SK-N-SH (cell line): ENCODE results near the gene SNPH. TPM values are rescaled to one million over a fixed set of nuclear protein-coding genes. Genes with fewer than 3 reads are reported as not detected.

Source experiments
- CTCF ChIA-PET: fragments of 300-600, 350-600 bp; formaldehyde crosslinking; extraction: SDS; loops from one replicate; lab custom pipeline; 2021; lab: Yijun Ruan, JAX
- POLR2A ChIA-PET: fragments of 350-600 bp; sonication (Branson Sonifier 250); formaldehyde crosslinking; extraction: SDS; loops from one replicate; lab custom pipeline; 2020; ENCODE audit warnings: antibody characterized with exemption, inconsistent platforms; lab: Yijun Ruan, JAX
- DNase-seq: peaks from one replicate; pipeline ENCODE4 v3.0.0; 2012
- H2AFZ ChIP-seq: fragments of 200-600 bp; sonication (generic); 2 replicates; pipeline ENCODE4 v1.8.1; 2016; ENCODE audit warnings: antibody characterized with exemption, mild to moderate bottlenecking, low read depth
- H3F3A ChIP-seq: fragments of 200-600 bp; sonication (generic); replicated peaks from 2 replicates; pipeline ENCODE3; 2016; ENCODE audit warnings: antibody characterized with exemption, mild to moderate bottlenecking; ENCODE audit not compliant: insufficient read depth
- H3K27ac ChIP-seq, 2 experiments: fragments of 200-500 bp in 1 of 2; fragments of 200-600 bp in 1 of 2; sonication (Bioruptor generic) in 1 of 2; sonication (generic), shearing (Covaris generic) in 1 of 2; 2 replicates each; pipeline versions ENCODE4 v1.5.1 to v1.6.1; 2014 to 2016; ENCODE audit warnings: low read depth in 2 of 2, inconsistent platforms in 1 of 2, low read length in 1 of 2, mild to moderate bottlenecking in 1 of 2, mixed read lengths in 1 of 2
- H3K27me3 ChIP-seq: fragments of 200-600 bp; sonication (generic), shearing (Covaris generic); 2 replicates; pipeline ENCODE4 v1.6.1; 2016; ENCODE audit warnings: mixed run types; ENCODE audit not compliant: insufficient read depth
- H3K36me3 ChIP-seq, 2 experiments: fragments of 200-500 bp in 1 of 2; fragments of 200-600 bp in 1 of 2; sonication (Bioruptor generic) in 1 of 2; sonication (generic) in 1 of 2; replicated peaks in 1 of 2; 2 replicates each; pipeline versions ENCODE3 to v1.5.1; 2014 to 2016; ENCODE audit warnings: low read length in 1 of 2, mild to moderate bottlenecking in 1 of 2; ENCODE audit not compliant: insufficient read depth in 2 of 2, control insufficient read depth in 1 of 2
- H3K4me1 ChIP-seq, 2 experiments: fragments of 200-500 bp in 1 of 2; fragments of 200-600 bp in 1 of 2; sonication (Bioruptor generic) in 1 of 2; sonication (generic), shearing (Covaris generic) in 1 of 2; 2 replicates each; pipeline versions ENCODE4 v1.5.1 to v1.6.1; 2014 to 2016; ENCODE audit warnings: low read depth in 1 of 2, low read length in 1 of 2, mixed run types in 1 of 2; ENCODE audit not compliant: insufficient read depth in 2 of 2, control insufficient read depth in 1 of 2
- H3K4me2 ChIP-seq: fragments of 200-600 bp; sonication (generic), shearing (Covaris generic); 2 replicates; pipeline ENCODE4 v1.6.1; 2017; ENCODE audit warnings: mixed run types
- H3K4me3 ChIP-seq, 2 experiments: fragments of 200-500 bp in 1 of 2; fragments of 200-600 bp in 1 of 2; sonication (Bioruptor generic) in 1 of 2; sonication (generic), shearing (Covaris generic) in 1 of 2; 2 replicates each; pipeline versions ENCODE4 v1.5.1 to v1.8.1; 2014 to 2016; ENCODE audit warnings: low read depth in 2 of 2, inconsistent platforms in 1 of 2, low read length in 1 of 2, mild to moderate bottlenecking in 1 of 2, mixed read lengths in 1 of 2, moderate library complexity in 1 of 2
- H3K79me2 ChIP-seq: fragments of 200-600 bp; sonication (generic); 2 replicates; pipeline ENCODE4 v1.8.1; 2017; ENCODE audit warnings: mild to moderate bottlenecking; ENCODE audit not compliant: insufficient read depth
- H3K9ac ChIP-seq: fragments of 200-600 bp; sonication (generic); 2 replicates; pipeline ENCODE4 v1.6.1; 2017; ENCODE audit warnings: mixed run types
- H3K9me2 ChIP-seq: fragments of 200-600 bp; sonication (generic); 2 replicates; pipeline ENCODE4 v1.6.1; 2017; ENCODE audit warnings: mixed run types
- H3K9me3 ChIP-seq: fragments of 200-600 bp; sonication (generic); 2 replicates; pipeline ENCODE4 v1.6.1; 2017; ENCODE audit warnings: mixed run types, mild to moderate bottlenecking, moderate library complexity
- H4K20me1 ChIP-seq: fragments of 200-600 bp; sonication (generic); 2 replicates; pipeline ENCODE4 v1.6.1; 2017; ENCODE audit warnings: mild to moderate bottlenecking, mixed run types; ENCODE audit not compliant: insufficient read depth
- ELF1 ChIP-seq: IDR thresholded peaks from 2 replicates; pipeline ENCODE4 v1.4.0; 2012
- FOSL2 ChIP-seq: IDR thresholded peaks from 2 replicates; pipeline ENCODE4 v1.4.0; 2012; ENCODE audit warnings: low read depth, mild to moderate bottlenecking, moderate library complexity, borderline replicate concordance
- FOXM1 ChIP-seq: IDR thresholded peaks from 2 replicates; pipeline ENCODE4 v1.4.0; 2012; ENCODE audit warnings: low read depth, mild to moderate bottlenecking
- GABPA ChIP-seq: IDR thresholded peaks from 2 replicates; pipeline ENCODE4 v1.4.0; 2012; ENCODE audit warnings: low read depth, mild to moderate bottlenecking
- JUND ChIP-seq: IDR thresholded peaks from 2 replicates; pipeline ENCODE4 v1.4.0; 2012
- PBX3 ChIP-seq: IDR thresholded peaks from 2 replicates; pipeline ENCODE4; 2012
- RAD21 ChIP-seq: IDR thresholded peaks from 2 replicates; pipeline ENCODE4 v1.6.1; 2012; ENCODE audit warnings: mild to moderate bottlenecking, low read length
- REST ChIP-seq: IDR thresholded peaks from 2 replicates; pipeline ENCODE4 v1.6.1; 2012; ENCODE audit warnings: mild to moderate bottlenecking, low read depth, low read length, moderate library complexity
- RFX5 ChIP-seq: IDR thresholded peaks from 2 replicates; pipeline ENCODE4 v1.6.1; 2012; ENCODE audit warnings: mild to moderate bottlenecking, improper control_type of control experiment, low read length
- RXRA ChIP-seq: IDR thresholded peaks from 2 replicates; pipeline ENCODE4 v1.4.0; 2012; ENCODE audit warnings: low read depth, mild to moderate bottlenecking, borderline replicate concordance
- SIN3A ChIP-seq: IDR thresholded peaks from 2 replicates; pipeline ENCODE4 v1.6.1; 2012; ENCODE audit warnings: low read depth, mild to moderate bottlenecking, low read length, moderate library complexity, borderline replicate concordance
- SMC3 ChIP-seq: IDR thresholded peaks from 2 replicates; pipeline ENCODE4 v1.6.1; 2012; ENCODE audit warnings: low read depth, low read length, improper control_type of control experiment
- TCF12 ChIP-seq: IDR thresholded peaks from 2 replicates; pipeline ENCODE4 v1.4.0; 2012
- USF2 ChIP-seq: fragments of 150-350 bp; IDR thresholded peaks from 2 replicates; pipeline ENCODE4 v1.6.1; 2017; ENCODE audit warnings: antibody characterized with exemption, low read length, low read depth, borderline replicate concordance
- ZBTB33 ChIP-seq: IDR thresholded peaks from 2 replicates; pipeline ENCODE4 v1.4.0; 2012; ENCODE audit warnings: low read depth, borderline replicate concordance
- WGBS: methylation state at CpG from one replicate; pipeline ENCODE4 v1.1.6; 2017; ENCODE audit warnings: low lambda C conversion rate; 5-methylcytosine and 5-hydroxymethylcytosine counted together
- polyA plus RNA-seq, 3 experiments: library from polyadenylated mRNA; depleted of rRNA; stranded (reverse); fragments of >200 nt; gene quantifications; 2 replicates each; pipeline ENCODE4 v1.2.3, GENCODE V29; 2012

The SNPH gene
- polyA plus RNA-seq, 1 of the 3 experiments (the other 2 are of a cell fraction), result 2.5 TPM

- 58% methylated on average over 4 of the region's 4 CpGs for WGBS
Observed at GRCh38 chr20:1319051-1319450, 53.0 kb downstream of the SNPH start.

More at GRCh38 chr20:1319051-1319450, 53.0 kb downstream of the SNPH start:
- Histone ChIP-seq H3K4me2 (no peak overlapping the region), H3K9me3 (no peaks in the 10 kb centered on the region), H3K36me3 (no peaks in the 10 kb centered on the region), H3K4me1 (peaks cover 3 to 19% of the 10 kb centered on the region in 2 experiments; a peak in 3 of 4 replicates), H2AFZ (no peak overlapping the region), H3K9me2 (no peaks in the 10 kb centered on the region), H4K20me1 (no peaks in the 10 kb centered on the region), H3K27me3 (no peaks in the 10 kb centered on the region), H3K4me3 (no peak overlapping the region), H3K9ac (no peak overlapping the region), H3F3A (peaks cover 11% of the 10 kb centered on the region), H3K79me2 (no peaks in the 10 kb centered on the region), H3K27ac (no peak overlapping the region)
- ChIA-PET CTCF (interaction anchor here (1.1 kb wide), 1 partner anchor 118 kb away, joined by 6 read pairs; no protein-coding TSS in a partner anchor), POLR2A (no interaction called here)
- no peak for TF ChIP-seq ZBTB33
- no peak for TF ChIP-seq FOXM1
- no peak for TF ChIP-seq GABPA
- TF ChIP-seq RAD21, result no peak
- no peak for TF ChIP-seq SMC3
- TF ChIP-seq TCF12, result no peak
- no peak for TF ChIP-seq SIN3A
- no peak for TF ChIP-seq JUND
- no peak for TF ChIP-seq PBX3
- TF ChIP-seq FOSL2, result no peak
- TF ChIP-seq ELF1, result no peak
- no peak for TF ChIP-seq USF2
- TF ChIP-seq RFX5, result no peak
- TF ChIP-seq REST, result no peak
- TF ChIP-seq RXRA, result no peak
- DNase-seq, result no peak
